ENCODE measurements around the gene MAP3K7CL.
A peak's percentile ranks its signal among the peaks of the same experiment; 100 is the strongest.

MAP3K7CL gene

DNA sequence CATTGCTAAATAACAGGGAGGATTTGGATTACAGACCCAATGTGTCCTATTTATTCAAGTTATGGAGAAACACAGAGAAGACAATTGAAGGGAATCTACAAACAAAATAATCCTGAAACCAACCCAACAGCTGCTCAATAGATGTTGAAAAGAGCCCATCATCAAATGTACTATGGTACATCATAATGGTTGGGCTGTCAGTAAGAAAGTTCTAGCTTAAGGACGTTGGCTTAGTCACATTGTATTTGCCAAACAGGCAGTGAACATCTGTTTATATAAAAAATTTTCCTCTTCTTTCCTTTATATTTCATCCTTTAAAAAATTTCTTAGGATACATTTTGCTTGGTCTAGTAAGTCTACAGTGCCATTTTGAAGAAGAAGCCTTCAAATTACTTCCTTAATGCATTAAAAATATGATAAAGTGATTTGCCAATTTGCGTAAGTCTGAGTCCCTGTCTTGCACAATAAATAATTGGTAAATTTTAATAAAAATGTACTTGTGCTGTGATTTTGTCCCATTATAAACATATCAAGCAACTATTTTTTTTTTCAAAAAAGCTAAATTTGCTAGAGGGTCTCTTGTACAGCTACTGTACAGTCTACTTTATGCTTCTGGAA lies 14.4 kb downstream of the MAP3K7CL start:
- Histone ChIP-seq H3K27me3 (ENCODE audit: control insufficient read depth, insufficient read depth, low read length) (no peaks in the 10 kb centered on the region), H3K36me3 (ENCODE audit: control insufficient read depth, insufficient read depth, low read length) (no peaks in the 10 kb centered on the region), H3K9me3 (ENCODE audit: control insufficient read depth, low read length) (no peaks in the 10 kb centered on the region), H3K9ac (ENCODE audit: low read length) (no peak overlapping the region), H3K4me3 (ENCODE audit: low read length) (no peak overlapping the region), H3K4me1 (ENCODE audit: control insufficient read depth, insufficient read depth, low read length) (peaks cover 13% of the 10 kb centered on the region)

DNA sequence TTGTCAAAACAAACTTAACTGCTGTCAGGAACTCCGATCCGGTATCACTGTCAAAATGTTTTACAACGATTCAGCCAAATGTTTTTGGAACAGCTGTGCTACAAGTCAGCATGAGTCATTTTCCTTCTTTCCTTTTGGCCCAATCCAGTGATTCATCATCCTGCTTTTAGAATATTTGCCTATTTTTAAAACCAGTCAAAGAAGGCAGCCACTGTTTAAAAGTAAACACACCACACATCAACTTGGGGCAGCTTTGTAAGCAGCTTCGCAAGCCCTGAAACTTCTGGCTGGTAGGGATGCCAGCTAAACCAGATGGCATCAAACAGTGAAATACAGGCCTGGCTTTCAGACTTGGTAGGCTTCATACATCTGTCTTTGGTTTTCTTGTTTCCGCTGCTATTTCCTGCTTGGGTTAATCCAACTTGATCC lies 14.9 kb downstream of the MAP3K7CL start:
- H3K9me3 ChIP-seq (ENCODE audit: control insufficient read depth, low read length) = no peaks in the 10 kb centered on the region
- no peak overlapping the region for H3K4me3 ChIP-seq (ENCODE audit: low read length)
- peaks cover 13% of the 10 kb centered on the region for H3K4me1 ChIP-seq (ENCODE audit: control insufficient read depth, insufficient read depth, low read length)
- H3K9ac ChIP-seq (ENCODE audit: low read length) = no peak overlapping the region
- no peaks in the 10 kb centered on the region for H3K36me3 ChIP-seq (ENCODE audit: control insufficient read depth, insufficient read depth, low read length)
- H3K27me3 ChIP-seq (ENCODE audit: control insufficient read depth, insufficient read depth, low read length) = no peaks in the 10 kb centered on the region

DNA sequence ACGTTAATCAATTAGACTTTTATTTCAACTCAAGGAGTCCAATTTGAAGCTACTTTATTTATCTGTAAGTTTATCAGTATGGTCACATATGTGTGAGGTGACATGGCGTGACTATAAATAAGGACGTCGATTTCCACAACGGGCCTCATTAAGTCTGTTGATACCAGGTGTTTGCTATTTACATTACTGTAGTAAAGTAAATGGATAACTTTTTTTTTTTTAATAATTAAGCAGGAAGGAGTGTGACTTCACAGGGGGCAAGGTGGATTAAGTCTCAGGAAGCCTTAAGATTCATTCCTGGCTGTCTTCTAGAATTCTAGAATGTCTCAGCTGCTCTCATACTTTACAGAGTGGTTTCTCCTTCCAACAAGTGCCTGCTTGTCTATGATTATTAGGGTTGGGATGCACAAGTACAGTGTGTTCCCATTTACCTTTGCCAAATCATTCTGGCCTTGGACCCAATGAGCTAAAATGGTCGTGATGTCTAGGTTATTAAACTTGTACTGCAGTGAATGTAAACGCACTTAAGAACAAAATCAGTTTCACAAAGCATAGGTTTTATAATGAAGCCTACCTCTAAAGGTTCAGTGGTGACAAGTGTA lies 15.5 kb downstream of the MAP3K7CL start:
- no peaks in the 10 kb centered on the region for H3K27me3 ChIP-seq (ENCODE audit: control insufficient read depth, insufficient read depth, low read length)
- no peaks in the 10 kb centered on the region for H3K9me3 ChIP-seq (ENCODE audit: control insufficient read depth, low read length)
- no peaks in the 10 kb centered on the region for H3K36me3 ChIP-seq (ENCODE audit: control insufficient read depth, insufficient read depth, low read length)
- peaks cover 13% of the 10 kb centered on the region for H3K4me1 ChIP-seq (ENCODE audit: control insufficient read depth, insufficient read depth, low read length)
- H3K9ac ChIP-seq (ENCODE audit: low read length) = no peak overlapping the region
- H3K4me3 ChIP-seq (ENCODE audit: low read length) = no peak overlapping the region

DNA sequence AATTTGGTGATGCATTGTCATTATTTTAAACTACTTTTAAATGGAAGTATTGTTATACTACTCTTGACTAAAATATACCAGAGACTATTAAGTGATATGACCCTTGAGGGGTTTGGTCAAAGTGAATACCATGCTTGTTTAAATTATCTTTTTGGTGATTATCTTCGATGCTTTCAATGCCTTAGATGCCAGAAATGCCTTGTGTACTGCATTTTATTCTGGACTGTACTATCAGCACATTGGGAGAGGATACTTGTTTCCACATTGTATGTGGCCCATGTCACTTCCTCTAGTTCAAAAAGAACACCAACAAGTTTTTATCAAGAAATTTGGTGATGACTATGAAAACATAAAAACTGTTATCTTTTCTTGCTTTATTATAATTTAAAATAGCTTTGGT lies 16.3 kb downstream of the MAP3K7CL start:
- Histone ChIP-seq H3K4me1 (ENCODE audit: control insufficient read depth, insufficient read depth, low read length) (peaks cover 13% of the 10 kb centered on the region), H3K9ac (ENCODE audit: low read length) (no peak overlapping the region), H3K27me3 (ENCODE audit: control insufficient read depth, insufficient read depth, low read length) (no peaks in the 10 kb centered on the region), H3K9me3 (ENCODE audit: control insufficient read depth, low read length) (no peaks in the 10 kb centered on the region), H3K36me3 (ENCODE audit: control insufficient read depth, insufficient read depth, low read length) (no peaks in the 10 kb centered on the region), H3K4me3 (ENCODE audit: low read length) (no peak overlapping the region)

DNA sequence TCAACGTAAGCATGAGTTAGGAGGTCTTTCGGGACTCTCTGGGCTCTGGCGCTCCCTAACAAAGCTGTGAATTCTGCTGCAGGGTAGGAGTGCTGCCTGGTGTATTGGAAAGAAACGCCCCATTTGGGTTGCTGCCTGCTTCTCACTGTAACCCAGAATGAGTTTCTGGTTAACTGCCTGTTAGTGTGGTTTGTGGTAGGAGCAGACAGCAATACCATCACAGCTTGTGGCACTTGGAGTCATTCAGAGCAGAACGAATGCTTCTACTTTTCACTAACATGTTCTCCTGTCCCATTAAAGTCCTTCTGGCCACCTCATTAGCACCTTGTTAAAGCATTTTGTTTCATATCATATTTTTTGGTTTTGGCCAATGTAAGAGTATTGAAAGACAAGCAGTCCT lies 18.1 kb downstream of the MAP3K7CL start:
- Histone ChIP-seq H3K36me3 (ENCODE audit: control insufficient read depth, insufficient read depth, low read length) (no peaks in the 10 kb centered on the region), H3K9me3 (ENCODE audit: control insufficient read depth, low read length) (no peaks in the 10 kb centered on the region), H3K4me1 (ENCODE audit: control insufficient read depth, insufficient read depth, low read length) (peaks cover 13% of the 10 kb centered on the region), H3K27me3 (ENCODE audit: control insufficient read depth, insufficient read depth, low read length) (no peaks in the 10 kb centered on the region), H3K4me3 (ENCODE audit: low read length) (no peak overlapping the region), H3K9ac (ENCODE audit: low read length) (no peak overlapping the region)

DNA sequence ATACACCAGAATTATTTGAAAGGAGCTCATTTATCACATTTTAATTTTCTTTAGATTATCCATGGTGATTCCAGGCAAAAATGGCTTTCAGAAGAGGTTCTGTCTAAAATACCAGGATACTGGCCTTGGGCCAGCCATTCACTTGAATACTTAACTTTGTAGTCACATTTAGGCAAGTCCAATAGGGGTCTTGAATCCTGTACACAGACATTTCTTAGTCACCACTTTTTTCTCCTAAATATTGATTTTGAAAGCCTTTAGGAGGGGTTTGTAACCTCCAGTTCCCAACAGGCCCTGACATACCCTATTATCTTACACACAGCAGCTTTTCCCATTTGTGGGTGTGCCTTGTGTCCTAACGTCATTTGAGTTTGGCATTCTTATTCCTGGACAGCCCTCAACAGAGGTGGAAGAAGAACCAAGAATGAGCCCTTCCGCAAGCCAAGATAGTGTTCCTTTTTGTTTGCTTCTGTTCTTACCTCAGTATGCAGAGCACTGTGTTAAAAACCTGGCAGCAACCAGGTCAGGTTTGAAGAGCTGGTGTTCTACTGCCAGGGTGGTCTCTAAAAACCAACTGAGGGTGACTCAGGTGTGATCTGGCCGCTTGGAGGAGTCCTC lies 19.5 kb downstream of the MAP3K7CL start:
- Histone ChIP-seq H3K4me3 (ENCODE audit: low read length) (no peak overlapping the region), H3K4me1 (ENCODE audit: control insufficient read depth, insufficient read depth, low read length) (peaks cover 7% of the 10 kb centered on the region), H3K27me3 (ENCODE audit: control insufficient read depth, insufficient read depth, low read length) (no peaks in the 10 kb centered on the region), H3K9me3 (ENCODE audit: control insufficient read depth, low read length) (no peaks in the 10 kb centered on the region), H3K36me3 (ENCODE audit: control insufficient read depth, insufficient read depth, low read length) (no peaks in the 10 kb centered on the region), H3K9ac (ENCODE audit: low read length) (no peak overlapping the region)

DNA sequence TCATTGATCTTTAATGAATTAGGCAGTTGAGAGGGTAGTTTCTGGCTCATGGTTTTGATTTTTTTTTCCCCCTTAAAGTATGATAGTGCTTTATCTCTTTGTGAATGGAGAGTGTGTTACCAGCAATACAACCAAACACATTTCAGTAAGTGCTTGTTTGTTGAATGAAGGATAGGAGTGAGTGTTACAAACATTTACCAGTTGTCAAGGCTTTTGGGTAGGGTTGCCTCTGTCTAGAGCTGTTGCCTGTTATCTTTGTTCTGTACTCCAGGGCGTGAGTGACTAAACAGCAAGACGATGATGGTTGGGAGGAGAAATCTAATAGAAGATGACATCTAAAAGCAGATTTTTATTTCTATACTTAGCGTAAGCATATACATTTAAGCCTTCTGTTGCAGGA lies 21.5 kb downstream of the MAP3K7CL start:
- no peaks in the 10 kb centered on the region for H3K36me3 ChIP-seq (ENCODE audit: control insufficient read depth, insufficient read depth, low read length)
- no peaks in the 10 kb centered on the region for H3K4me1 ChIP-seq (ENCODE audit: control insufficient read depth, insufficient read depth, low read length)
- no peaks in the 10 kb centered on the region for H3K9me3 ChIP-seq (ENCODE audit: control insufficient read depth, low read length)
- no peaks in the 10 kb centered on the region for H3K27me3 ChIP-seq (ENCODE audit: control insufficient read depth, insufficient read depth, low read length)
- H3K9ac ChIP-seq (ENCODE audit: low read length) = no peak overlapping the region
- no peak overlapping the region for H3K4me3 ChIP-seq (ENCODE audit: low read length)

DNA sequence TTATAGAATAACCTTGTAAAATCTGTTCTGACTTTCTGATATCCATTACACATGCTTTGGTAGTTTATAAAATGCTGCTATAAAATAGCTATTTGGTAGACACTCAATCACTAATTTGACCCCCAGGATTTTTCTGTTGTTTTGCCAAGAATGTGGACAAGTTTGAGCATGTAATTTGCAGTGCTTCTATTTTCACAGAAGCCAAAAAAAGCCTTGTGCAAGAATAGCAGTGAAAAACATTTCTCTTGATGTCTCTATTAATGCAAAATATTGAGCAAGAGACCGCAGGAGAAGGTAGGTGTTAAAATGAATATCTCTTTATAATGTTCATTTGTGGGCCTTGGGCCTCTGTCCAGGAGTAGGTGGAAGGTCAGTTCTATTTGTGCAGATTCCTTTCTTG lies 22.5 kb downstream of the MAP3K7CL start:
- Histone ChIP-seq H3K4me3 (ENCODE audit: low read length) (no peak overlapping the region), H3K36me3 (ENCODE audit: control insufficient read depth, insufficient read depth, low read length) (no peaks in the 10 kb centered on the region), H3K4me1 (ENCODE audit: control insufficient read depth, insufficient read depth, low read length) (no peaks in the 10 kb centered on the region), H3K9me3 (ENCODE audit: control insufficient read depth, low read length) (no peaks in the 10 kb centered on the region), H3K9ac (ENCODE audit: low read length) (no peak overlapping the region), H3K27me3 (ENCODE audit: control insufficient read depth, insufficient read depth, low read length) (no peaks in the 10 kb centered on the region)

DNA sequence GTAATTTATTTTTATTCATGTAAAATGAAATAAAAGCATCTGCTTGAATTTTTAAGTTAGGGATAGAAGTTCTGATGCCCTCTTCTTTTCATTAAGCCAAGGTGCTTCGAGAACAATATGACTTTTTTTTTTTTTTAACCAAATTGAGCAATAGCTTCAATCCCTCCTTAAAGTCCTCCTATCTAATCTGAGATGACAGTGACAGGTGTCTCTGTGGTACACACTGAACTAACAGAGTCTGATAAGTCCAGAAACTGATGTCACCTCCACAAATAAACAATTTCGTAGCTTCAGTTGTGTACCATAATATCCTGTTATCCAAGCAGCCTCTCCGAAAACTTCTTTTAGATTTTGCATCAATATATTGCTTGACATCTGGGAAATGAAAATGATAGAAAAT lies 23.8 kb downstream of the MAP3K7CL start:
- H3K9ac ChIP-seq (ENCODE audit: low read length) = no peak overlapping the region
- H3K9me3 ChIP-seq (ENCODE audit: control insufficient read depth, low read length) = no peaks in the 10 kb centered on the region
- H3K36me3 ChIP-seq (ENCODE audit: control insufficient read depth, insufficient read depth, low read length) = no peaks in the 10 kb centered on the region
- no peak overlapping the region for H3K4me3 ChIP-seq (ENCODE audit: low read length)
- H3K4me1 ChIP-seq (ENCODE audit: control insufficient read depth, insufficient read depth, low read length) = no peaks in the 10 kb centered on the region
- no peaks in the 10 kb centered on the region for H3K27me3 ChIP-seq (ENCODE audit: control insufficient read depth, insufficient read depth, low read length)

DNA sequence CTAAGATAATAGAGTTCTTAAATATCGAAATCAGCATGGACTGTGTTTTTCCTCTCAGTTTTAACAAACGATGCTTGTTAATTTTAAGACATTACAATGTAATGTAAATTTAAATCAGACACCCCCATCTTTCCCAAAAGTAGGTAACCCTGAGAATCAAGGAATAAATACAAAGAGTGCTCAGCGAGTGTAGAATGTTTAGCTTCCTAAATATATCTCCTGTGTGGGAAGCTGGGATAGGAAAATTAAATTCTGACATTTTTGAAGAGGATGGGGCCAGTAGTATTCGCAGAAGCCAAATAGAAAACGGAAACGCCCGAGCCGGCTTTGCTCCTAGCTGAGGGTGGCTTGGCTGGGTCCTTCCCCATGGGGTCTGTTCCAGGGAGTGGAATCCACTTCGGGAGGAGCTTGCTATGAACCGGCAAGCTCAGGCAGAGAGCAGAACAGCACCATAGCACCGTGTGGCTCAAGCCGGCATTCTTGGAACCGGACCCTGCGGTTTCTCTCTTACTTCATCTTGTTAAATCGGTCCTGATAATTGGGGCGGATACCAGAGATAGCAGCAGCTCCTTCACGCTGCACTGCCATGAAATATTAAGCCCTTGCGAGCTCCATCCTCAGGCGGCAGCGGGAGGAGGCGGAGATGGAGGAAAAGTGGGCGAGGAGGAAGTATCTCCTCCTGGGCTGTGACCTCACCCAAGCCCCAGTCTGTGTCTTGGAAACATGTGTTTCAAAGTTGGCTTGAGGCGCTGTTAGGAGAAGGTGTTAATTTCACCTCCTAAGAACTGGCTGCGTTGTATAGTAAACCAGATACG lies 24.9 kb downstream of the MAP3K7CL start:
- Histone ChIP-seq H3K4me1 (ENCODE audit: control insufficient read depth, insufficient read depth, low read length) (no peaks in the 10 kb centered on the region), H3K9me3 (ENCODE audit: control insufficient read depth, low read length) (no peaks in the 10 kb centered on the region)

DNA sequence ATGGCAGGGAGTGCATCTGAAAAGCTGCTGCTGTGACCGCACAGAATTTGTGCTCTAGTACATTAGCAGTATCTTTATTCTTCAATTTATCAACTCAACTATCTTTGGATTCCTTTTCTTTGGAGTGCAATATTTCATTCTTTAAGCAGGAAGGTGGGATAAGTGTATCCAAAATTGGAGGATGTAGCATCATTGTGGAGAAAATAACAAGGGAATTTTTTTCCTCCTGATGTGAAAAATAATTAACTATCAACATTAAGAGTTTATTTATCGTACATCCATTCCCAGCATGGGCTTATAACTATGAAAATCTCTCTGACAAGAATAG lies 25.5 kb downstream of the MAP3K7CL start:
- Histone ChIP-seq H3K9me3 (ENCODE audit: control insufficient read depth, low read length) (no peaks in the 10 kb centered on the region), H3K9ac (ENCODE audit: low read length) (no peak overlapping the region), H3K36me3 (ENCODE audit: control insufficient read depth, insufficient read depth, low read length) (no peaks in the 10 kb centered on the region), H3K27me3 (ENCODE audit: control insufficient read depth, insufficient read depth, low read length) (no peaks in the 10 kb centered on the region), H3K4me3 (ENCODE audit: low read length) (no peak overlapping the region), H3K4me1 (ENCODE audit: control insufficient read depth, insufficient read depth, low read length) (no peaks in the 10 kb centered on the region)

More for the DNA sequence above, 24.9 kb downstream of the MAP3K7CL start:
- Histone ChIP-seq H3K9ac (ENCODE audit: low read length) (peak overlapping the region; percentile 13), H3K27me3 (ENCODE audit: control insufficient read depth, insufficient read depth, low read length) (no peaks in the 10 kb centered on the region), H3K36me3 (ENCODE audit: control insufficient read depth, insufficient read depth, low read length) (no peaks in the 10 kb centered on the region), H3K4me3 (ENCODE audit: low read length) (no peak overlapping the region)

DNA sequence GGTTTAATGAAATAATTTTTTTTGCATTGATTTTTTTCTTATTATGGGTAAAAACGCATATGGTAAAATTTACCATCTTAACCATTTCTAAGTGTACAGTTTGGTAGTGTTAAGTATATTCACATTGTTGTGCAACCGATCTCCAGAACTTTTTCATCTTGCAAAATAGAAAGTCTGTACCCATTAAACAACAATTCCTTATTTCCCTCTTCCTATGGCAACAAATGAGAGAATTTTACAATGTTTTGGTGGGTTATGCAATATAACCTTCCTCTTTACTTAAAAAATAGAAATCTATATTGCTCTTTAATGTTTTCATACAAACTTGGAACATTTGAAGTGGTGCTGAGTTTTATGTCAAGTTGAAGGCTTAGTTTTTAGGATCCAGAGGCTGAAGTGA lies 26.6 kb downstream of the MAP3K7CL start:
- Histone ChIP-seq H3K36me3 (ENCODE audit: control insufficient read depth, insufficient read depth, low read length) (no peaks in the 10 kb centered on the region), H3K4me1 (ENCODE audit: control insufficient read depth, insufficient read depth, low read length) (no peaks in the 10 kb centered on the region), H3K27me3 (ENCODE audit: control insufficient read depth, insufficient read depth, low read length) (no peaks in the 10 kb centered on the region), H3K9me3 (ENCODE audit: control insufficient read depth, low read length) (no peaks in the 10 kb centered on the region), H3K9ac (ENCODE audit: low read length) (no peak overlapping the region), H3K4me3 (ENCODE audit: low read length) (no peak overlapping the region)
